SK-N-SH (cell line): Measurements from ENCODE around the gene ATP2B3.

Source experiments
- CHD2 ChIP-seq: fragments of 150-350 bp; IDR thresholded peaks from 2 replicates; pipeline ENCODE4 v1.6.1; 2018; ENCODE audit warnings: low read length; ENCODE audit not compliant: partially characterized antibody
- EZH2phosphoT487 ChIP-seq: fragments of 200-600 bp; sonication (generic); IDR thresholded peaks from 2 replicates; pipeline ENCODE4 v1.6.1; 2017; ENCODE audit warnings: low read depth, mixed run types, mild to moderate bottlenecking, antibody characterized with exemption, moderate library complexity, borderline replicate concordance
- GABPA ChIP-seq: IDR thresholded peaks from 2 replicates; pipeline ENCODE4 v1.4.0; 2012; ENCODE audit warnings: low read depth, mild to moderate bottlenecking
- RAD21 ChIP-seq: IDR thresholded peaks from 2 replicates; pipeline ENCODE4 v1.6.1; 2012; ENCODE audit warnings: mild to moderate bottlenecking, low read length
- REST ChIP-seq: IDR thresholded peaks from 2 replicates; pipeline ENCODE4 v1.6.1; 2012; ENCODE audit warnings: mild to moderate bottlenecking, low read depth, low read length, moderate library complexity
- RFX5 ChIP-seq: IDR thresholded peaks from 2 replicates; pipeline ENCODE4 v1.6.1; 2012; ENCODE audit warnings: mild to moderate bottlenecking, improper control_type of control experiment, low read length
- SIN3A ChIP-seq: IDR thresholded peaks from 2 replicates; pipeline ENCODE4 v1.6.1; 2012; ENCODE audit warnings: low read depth, mild to moderate bottlenecking, low read length, moderate library complexity, borderline replicate concordance
- SMC3 ChIP-seq: IDR thresholded peaks from 2 replicates; pipeline ENCODE4 v1.6.1; 2012; ENCODE audit warnings: low read depth, low read length, improper control_type of control experiment
- TAF1 ChIP-seq: IDR thresholded peaks from 2 replicates; pipeline ENCODE4 v1.6.1; 2012; ENCODE audit warnings: low read depth, mild to moderate bottlenecking, low read length, moderate library complexity, borderline replicate concordance
- TF ChIP-seq, protein P1 (sequence below): fragments of 200-600 bp; sonication (generic); IDR thresholded peaks from 2 replicates; pipeline ENCODE4 v1.6.1; 2017; ENCODE audit warnings: antibody characterized with exemption, mild to moderate bottlenecking, moderate library complexity

GRCh38 chrX:153517946-153518834 lies 748 bp downstream of the ATP2B3 start:
- no peak for TF ChIP-seq CHD2
- no peak for TF ChIP-seq REST
- TF ChIP-seq GABPA: no peak
- TF ChIP-seq RFX5: no peak
- no peak for TF ChIP-seq SMC3
- TF ChIP-seq, protein P1, sequence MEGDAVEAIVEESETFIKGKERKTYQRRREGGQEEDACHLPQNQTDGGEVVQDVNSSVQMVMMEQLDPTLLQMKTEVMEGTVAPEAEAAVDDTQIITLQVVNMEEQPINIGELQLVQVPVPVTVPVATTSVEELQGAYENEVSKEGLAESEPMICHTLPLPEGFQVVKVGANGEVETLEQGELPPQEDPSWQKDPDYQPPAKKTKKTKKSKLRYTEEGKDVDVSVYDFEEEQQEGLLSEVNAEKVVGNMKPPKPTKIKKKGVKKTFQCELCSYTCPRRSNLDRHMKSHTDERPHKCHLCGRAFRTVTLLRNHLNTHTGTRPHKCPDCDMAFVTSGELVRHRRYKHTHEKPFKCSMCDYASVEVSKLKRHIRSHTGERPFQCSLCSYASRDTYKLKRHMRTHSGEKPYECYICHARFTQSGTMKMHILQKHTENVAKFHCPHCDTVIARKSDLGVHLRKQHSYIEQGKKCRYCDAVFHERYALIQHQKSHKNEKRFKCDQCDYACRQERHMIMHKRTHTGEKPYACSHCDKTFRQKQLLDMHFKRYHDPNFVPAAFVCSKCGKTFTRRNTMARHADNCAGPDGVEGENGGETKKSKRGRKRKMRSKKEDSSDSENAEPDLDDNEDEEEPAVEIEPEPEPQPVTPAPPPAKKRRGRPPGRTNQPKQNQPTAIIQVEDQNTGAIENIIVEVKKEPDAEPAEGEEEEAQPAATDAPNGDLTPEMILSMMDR: no peak
- no peak for TF ChIP-seq EZH2phosphoT487
- TF ChIP-seq RAD21: no peak
- no peak for TF ChIP-seq TAF1
- TF ChIP-seq SIN3A: no peak
